HG02759 (cell line): ENCODE data around the gene MET.
"Not testable (repeated sequence)": the region's sequence is repeated elsewhere in the genome, so short reads cannot be mapped to it uniquely, and the experiment has no call there.

Source experiments
- ATAC-seq: cut with Tn5 transposase; IDR thresholded peaks from one replicate; pipeline ENCODE4 v1.9.1; 2021; ENCODE audit warnings: mild to moderate bottlenecking, moderate library complexity; ENCODE audit not compliant: unreplicated experiment

The MET gene

DNA sequence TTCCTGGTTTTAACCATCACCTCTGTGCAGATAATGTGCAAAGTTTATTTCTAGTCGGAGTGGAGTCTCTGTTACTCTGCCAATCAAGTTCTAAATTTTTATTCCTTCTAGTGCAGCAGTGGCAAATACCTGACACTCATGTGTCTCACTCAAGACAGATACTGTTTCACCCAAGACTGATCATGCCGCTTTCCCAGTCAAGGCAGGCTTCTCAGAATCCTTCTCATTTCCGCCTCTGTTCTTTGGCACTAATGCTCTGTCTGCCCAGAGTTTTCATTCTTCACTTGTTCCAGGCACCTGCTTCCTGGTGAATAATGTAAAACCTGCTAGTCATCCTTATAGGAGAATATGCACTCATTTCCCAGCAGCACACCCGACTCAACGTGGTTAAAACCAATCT, 24.7 kb downstream of the MET start:
- ATAC-seq, result no peak

DNA sequence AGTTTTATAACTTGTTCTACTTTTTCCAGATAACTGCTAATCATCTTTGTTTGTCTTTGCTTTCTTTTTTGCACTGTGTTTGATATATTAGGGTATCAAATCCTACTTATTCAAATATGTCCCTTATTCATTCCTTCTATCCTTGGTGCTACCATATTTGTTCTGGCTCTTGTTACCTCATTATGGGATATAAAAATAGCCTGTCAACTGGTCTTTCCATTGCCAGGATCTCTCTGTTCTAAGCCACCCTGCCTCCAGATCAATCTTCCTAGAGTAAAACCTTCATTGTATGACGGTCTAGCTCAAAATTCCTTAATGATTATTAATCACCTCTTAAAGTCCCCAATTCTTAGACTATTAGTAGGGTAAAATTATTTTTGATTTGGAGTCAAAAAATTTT, 25.2 kb downstream of the MET start:
- ATAC-seq, result no peak

DNA sequence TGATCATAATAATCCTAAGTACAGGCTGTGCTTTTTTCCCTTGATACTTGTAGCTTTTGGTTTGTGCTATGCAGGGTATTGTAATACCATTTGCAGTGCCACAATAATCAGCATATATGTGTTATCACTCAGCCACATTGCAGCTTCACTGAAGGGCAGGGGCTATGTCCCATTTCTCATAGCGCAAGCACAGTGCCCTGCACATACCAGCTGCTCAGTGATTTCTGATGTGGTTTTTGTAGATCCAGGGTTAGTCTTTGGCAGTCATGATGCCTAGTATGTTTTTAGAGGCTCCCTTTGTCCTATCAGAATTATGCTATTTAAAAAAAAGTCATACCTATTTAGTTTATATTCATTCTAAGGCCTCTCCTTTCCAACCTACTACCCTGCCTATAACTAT, 25.8 kb downstream of the MET start:
- no peak for ATAC-seq

DNA sequence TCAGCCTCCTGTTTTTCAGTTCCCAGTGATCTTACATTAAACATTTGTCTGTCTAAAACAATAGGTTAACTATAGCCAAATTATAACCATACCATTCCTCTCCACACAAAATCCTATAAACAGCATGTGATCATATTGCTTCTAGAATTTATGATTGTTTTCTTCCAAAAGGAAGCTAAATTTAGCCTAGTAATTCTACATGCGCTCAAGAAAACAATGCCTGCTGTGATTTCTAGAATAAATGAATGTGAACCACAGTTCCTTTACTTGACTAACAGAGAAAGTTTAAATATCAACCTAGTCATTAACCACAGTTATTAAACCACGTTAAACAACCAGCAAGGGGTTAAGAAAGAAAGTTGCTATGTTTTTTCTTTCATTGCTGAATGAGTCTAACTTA, 26.4 kb downstream of the MET start:
- no peak for ATAC-seq

DNA sequence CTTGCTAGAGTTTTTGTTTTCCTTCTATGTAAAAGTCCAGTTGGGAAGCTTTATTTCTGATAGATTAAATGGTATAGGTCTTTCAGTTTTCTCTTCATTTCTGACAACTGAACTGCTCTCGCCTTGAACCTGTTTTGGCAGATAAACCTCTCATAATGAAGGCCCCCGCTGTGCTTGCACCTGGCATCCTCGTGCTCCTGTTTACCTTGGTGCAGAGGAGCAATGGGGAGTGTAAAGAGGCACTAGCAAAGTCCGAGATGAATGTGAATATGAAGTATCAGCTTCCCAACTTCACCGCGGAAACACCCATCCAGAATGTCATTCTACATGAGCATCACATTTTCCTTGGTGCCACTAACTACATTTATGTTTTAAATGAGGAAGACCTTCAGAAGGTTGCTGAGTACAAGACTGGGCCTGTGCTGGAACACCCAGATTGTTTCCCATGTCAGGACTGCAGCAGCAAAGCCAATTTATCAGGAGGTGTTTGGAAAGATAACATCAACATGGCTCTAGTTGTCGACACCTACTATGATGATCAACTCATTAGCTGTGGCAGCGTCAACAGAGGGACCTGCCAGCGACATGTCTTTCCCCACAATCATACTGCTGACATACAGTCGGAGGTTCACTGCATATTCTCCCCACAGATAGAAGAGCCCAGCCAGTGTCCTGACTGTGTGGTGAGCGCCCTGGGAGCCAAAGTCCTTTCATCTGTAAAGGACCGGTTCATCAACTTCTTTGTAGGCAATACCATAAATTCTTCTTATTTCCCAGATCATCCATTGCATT, 27.1 kb downstream of the MET start:
- ATAC-seq, result no peak

DNA sequence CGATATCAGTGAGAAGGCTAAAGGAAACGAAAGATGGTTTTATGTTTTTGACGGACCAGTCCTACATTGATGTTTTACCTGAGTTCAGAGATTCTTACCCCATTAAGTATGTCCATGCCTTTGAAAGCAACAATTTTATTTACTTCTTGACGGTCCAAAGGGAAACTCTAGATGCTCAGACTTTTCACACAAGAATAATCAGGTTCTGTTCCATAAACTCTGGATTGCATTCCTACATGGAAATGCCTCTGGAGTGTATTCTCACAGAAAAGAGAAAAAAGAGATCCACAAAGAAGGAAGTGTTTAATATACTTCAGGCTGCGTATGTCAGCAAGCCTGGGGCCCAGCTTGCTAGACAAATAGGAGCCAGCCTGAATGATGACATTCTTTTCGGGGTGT, 27.7 kb downstream of the MET start:
- ATAC-seq, result no peak

DNA sequence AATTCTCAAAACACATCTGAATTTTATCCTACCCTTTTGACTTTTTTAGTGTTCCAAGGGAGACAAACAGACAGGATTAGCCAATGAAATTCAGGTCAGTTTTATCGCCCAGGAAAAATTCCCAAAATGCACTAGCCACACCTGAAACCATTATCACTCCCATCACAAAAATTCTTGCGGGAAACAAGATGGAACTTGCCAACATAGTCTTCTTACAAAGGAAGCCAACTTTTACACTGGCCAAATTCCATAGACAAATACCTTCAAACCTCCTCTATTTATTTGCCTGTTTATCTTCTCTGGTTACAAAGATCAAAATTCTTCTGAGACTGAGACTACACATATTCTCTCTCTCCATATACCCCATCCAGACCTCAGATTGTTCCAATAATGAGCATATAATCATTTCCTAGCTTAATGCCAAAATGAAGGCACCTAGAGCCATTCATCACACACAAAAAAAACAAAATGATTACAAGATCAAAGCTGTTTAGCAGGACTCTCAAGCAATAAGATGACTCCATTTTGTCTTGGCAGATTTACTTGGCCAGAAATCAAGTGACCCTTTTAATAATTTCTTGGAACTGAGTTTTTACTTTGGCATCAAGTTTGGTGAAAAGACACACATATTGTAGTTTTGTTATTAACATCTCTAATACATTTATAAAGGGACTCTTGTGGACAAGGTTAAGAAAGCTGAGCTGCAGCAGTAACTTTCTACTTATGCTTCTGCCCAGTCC, 30.2 kb downstream of the MET start:
- no peak for ATAC-seq

DNA sequence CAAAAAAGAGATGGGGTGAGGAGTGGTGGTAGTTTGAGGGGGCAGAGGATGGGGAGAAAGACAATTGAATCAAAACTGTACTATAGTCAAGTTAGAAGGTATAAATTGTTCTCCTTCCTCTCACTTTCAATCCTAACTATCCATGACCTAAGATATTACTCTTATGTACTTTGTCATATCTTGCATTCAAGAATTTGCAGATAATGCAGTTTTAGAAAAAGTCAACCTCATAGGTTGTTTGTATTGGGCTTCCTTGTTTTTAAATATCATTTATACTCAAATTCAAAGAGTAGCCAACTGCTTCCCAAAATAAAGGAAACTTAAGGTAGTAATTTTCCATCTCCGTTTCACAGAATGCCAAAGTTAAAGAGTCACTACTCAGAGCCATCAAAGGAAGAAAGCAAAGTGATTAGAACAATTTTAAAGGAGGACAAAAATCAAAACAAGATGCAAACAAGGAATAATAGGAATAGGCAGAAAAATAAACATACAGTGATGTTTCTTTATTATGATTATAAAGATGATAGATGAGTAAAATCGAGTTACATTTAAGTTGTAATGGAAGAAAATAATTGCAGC, 32.7 kb downstream of the MET start:
- no peak for ATAC-seq

DNA sequence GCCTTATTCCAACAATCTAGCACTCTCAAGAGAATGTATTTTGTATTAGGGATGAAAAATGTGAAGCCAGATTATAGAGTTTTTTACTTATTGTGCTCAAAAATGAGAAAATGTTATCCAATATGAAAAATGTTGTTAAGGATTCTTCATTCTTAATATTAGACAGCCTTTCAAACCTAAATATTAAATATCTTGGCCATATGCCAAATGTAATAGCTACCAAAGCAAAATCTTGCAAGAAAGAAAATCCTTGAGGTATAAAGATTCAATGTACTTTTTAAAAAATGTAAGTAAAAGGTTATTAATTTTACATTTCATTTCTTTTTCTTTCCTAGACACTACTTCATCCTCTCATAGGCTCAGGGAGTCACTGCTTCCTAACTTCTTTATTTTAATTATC, 33.4 kb downstream of the MET start:
- no peak for ATAC-seq

DNA sequence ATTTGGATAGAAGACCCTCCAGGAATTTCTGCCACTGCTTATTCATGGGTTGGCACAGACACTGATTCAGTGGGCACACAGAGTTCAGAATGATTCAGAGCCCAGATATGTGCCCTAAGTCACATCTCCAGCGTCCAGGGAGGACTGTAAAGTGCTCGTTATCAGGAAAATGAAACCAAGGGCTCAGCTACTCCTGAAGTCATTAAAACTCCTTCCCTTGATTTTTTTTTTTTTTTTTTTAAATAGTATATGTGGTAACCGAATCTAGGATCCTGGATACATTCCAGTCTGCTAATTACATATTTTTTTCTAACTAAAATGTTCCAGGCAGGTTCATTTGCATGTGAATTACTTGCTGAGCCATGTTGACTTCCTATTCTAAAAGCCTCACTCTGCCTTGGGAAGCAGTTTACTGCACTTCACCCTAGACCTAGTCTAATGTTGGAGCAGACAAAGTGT, 34.7 kb downstream of the MET start:
- ATAC-seq, result no peak

DNA sequence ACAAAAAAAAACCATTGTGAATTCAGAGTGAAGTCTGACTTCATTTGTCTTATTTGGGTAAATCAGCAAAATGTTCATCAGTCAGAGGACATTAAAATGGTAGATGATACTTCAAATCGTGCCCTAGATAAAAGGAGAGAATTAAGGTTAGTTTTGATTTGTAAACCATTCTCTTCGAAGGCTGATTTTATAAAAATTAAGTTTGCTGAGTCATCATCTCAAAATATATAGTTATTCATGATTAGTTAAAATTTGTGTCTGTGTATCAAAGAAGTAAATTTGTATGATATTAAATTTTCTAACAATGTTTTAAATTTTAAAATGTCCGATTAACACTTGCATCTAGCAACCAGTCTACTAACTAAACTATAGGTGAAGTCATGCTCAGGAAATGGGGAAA, 35.3 kb downstream of the MET start:
- ATAC-seq, result no peak

DNA sequence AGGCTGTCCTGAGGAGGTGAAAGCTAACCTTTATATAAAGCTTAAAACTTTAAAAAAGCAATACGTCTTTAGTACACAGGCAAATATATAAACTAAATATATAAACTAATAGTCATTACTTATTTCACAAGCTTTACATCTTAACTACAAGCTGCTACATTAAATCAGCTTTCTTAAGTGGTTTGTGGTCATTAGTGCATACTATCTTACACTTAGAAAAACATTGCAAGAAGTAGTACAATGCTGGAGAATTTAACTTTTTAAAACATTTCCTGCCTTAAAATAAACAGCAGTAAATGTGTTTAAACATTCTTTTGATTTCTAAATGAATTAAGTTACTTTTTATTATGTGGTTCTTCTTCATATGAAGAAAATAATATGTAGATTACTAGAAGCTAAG, 36.3 kb downstream of the MET start:
- no peak for ATAC-seq

DNA sequence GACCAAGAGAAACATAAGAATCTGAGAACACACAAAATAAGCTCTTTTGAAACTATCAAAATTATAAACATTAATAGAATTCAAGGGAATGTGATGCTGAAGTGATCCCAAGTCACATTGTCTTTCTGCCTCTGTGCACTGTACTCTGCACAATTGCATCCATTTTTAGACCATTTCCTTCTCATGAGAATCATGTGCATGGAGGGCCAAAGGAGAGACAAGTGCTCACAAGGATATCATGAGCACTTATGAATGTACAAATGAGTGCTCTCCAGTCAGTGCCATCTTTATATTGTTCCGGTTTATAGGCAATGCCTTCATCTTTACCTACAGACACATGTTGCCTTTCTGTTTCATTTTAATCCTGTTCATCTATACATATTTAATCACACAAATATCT, 36.9 kb downstream of the MET start:
- no peak for ATAC-seq

DNA sequence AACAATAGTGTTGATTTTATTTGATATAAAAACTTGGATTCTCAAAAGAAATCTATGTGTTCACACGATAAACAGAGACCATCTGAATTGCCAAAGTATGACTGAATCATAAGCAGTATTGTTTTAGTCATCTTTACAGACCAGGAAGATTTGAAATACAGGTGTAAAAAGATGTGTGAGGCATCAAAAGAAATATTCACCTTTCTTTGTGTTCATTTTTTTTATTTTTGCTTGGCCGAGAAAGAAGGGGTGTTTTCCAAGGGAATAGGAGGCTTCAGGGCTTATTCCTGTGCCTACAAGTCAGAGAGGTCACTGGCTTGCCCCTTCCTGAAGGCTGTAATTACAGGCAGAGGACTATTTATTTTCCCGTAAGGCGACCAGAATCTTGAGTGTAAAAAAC, 37.3 kb downstream of the MET start:
- no peak for ATAC-seq

DNA sequence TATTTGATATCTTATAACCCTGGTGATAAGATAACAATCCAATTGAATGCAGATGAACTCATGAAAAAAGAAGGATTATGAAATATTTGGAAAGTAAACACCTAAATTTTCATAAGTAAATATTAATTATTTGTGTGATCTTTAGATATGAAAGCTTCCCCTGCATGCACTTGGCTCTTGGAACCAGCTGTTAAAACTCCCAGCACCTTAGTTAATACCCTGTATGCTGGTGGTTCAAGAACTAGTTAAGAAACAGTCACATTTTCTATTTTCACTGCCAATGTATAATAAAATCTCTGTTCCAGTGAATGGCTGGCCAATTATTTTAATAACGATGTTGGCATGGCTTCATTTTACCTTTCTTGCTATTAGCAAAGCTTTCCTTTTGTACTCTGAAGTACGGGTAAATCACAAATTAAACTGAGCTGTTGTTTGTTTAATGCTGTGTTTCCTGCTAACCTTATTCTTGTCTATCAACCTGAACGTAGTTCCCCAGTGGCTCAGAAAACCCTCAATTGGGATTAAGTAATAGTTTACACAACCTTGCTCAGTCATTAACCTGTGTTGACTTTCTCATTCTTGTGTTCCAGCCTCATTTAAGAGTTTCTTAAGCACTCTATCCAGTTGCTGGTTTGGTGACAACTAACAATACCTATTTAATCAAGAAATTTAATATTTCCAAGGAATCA, 38.9 kb downstream of the MET start:
- no peak for ATAC-seq

DNA sequence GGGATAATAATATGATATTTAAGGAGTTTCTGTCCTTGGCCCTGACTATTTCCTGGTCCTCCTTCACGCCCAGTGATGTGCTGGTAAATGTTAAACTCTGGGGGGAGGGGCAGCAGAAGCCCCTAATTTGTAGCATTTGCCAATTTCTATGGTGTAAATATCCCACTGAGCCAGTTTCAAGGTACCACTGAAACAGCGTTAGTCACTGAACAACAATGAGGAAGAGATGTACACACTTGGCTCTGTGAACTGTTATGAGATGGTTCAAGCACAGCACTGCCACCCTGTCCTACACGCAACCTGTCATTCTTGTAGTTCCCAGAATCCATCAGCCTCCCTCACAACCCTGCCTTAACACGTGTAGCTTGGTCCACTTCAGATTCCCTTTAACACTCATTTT, 39.8 kb downstream of the MET start:
- no peak for ATAC-seq

DNA sequence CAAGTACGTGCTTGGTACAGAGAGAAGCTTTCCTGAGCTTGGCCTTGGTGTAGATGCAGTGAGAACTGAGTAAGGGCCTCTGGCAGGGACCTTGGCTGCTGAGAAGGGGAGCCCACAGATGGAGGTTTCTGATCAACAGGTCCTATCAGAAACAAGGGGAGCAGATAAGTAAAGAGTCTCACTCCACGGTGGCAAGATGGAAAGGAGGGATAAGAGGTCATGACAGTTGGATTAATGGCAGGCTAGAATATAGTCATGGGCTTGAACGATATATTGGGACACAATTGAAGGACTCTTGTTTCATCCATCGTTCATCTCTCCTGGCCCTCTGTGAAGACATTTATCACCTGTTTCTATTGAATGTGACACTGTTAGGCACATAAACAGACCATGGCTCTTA, 41.5 kb downstream of the MET start:
- ATAC-seq, result no peak

DNA sequence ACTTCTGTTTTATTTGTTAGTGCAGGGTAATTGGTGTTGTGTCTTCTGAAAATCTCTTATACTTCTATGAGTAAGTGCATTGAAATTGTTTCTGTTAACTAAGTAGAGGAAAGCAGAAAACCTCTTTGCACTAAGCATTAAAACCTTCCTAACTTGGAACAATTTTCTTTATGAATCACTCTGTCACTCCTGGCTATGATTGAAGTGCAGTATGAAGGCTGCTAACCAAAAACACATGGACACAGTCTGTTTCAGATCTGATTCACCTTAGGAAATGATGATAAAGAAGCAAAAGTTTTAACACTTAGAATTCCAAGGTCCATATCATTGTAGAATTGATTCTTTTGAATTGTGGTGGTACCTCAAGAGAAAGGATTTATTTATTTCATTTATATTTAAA, 41.9 kb downstream of the MET start:
- ATAC-seq, result no peak

DNA sequence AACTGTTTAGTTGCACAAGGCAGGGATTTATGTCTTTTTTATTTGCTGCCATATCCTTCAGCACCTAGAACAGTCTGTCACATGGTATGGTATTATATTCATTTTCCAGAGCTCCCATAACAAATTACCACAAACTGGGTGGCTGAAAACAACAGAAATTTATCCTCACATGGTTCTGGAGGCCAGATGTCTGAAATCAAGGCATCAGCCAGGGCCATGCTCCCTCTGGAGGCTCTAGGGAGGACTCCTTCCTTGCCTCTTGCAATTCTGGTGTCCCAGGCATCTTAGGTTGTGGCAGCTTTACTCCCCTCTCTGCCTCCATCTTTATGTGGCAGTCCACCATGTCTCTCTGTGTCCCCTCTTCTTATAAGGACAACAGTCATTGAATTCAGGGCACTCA, 43.1 kb downstream of the MET start:
- no peak for ATAC-seq

DNA sequence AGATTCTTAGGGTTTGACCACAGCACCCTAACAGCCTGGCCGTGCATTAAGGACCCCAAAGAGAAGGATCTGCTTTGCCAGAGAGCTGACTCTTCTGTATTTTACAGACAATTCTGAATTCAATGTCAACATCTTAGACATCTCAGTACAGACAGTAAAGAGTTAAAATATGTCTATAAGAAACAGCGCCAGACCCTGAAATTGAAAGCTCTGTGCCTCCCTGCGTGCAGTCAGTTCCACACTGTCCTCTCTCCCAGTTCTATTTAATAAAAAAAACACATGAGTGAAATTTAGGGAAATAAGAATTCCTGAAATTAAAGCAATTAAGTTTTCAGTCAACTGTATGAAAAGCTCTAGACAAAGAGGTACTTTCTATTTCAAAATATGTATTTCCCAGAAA, 45.1 kb downstream of the MET start:
- no peak for ATAC-seq

DNA sequence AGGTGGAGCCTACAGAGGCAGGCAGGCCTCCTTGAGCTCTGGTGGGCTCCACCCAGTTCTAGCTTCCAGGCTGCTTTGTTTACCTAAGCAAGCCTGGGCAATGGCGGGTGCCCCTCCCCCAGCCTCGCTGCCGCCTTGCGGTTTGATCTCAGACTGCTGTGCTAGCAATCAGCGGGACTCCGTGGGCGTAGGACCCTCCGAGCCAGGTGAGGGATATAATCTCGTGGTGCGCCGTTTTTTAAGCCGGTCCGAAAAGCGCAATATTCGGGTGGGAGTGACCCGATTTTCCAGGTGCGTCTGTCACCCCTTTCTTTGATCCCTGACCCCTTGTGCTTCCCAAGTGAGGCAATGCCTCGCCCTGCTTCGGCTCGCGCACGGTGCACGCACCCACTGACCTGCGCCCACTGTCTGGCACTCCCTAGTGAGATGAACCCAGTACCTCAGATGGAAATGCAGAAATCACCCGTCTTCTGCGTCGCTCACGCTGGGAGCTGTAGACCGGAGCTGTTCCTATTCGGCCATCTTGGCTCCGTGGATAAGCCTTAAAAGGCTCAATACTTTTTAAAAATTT, 52.0 kb downstream of the MET start:
- ATAC-seq, result not testable (repeated sequence)
